Measurements from ENCODE around the gene LRP11.

Gene LRP11

DNA sequence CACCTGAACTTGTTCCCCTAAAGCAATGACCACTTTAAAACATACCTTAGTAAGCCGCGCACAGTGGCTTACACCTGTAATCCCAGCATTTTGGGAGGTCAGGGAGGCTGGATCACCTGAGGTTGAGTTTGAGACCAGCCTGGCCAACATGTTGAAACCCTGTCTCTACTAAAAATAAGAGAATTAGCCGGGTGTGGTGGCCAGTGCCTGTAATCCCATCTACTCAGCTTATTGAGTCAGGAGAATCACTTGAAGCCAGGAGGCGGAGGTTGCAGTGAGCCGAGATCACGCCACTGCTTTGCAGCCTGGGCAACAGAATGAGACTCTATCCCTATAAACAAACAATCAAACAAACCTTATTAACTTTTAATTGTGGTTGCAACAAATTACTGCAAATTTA lies 35.3 kb upstream of the LRP11 start:
- H3K4ac ChIP-seq (ENCODE audit: low read depth, low read length) = no peak overlapping the region
- WGBS (ENCODE audit: extremely low coverage, insufficient coverage, insufficient read length) = no CpG with 5 or more reads among the region's 6 CpGs
- H3K79me2 ChIP-seq (ENCODE audit: control insufficient read depth, insufficient read depth, low read length, poor library complexity) = no peaks in the 10 kb centered on the region
- no peaks in the 10 kb centered on the region for H3K36me3 ChIP-seq (ENCODE audit: control insufficient read depth in 1 of 2, insufficient read depth in 2 of 2, low read length in 2 of 2)
- H3K79me1 ChIP-seq (ENCODE audit: low read length) = no peaks in the 10 kb centered on the region
- no peak overlapping the region for H2BK120ac ChIP-seq (ENCODE audit: insufficient read depth, low read length, poor library complexity)
- no peak overlapping the region for H2AK5ac ChIP-seq (ENCODE audit: low read length)
- H3K9me3 ChIP-seq (ENCODE audit: insufficient read depth, low read depth, low read length) = peaks cover 2% of the 10 kb centered on the region
- no peak overlapping the region for H3K4me2 ChIP-seq (ENCODE audit: low read length)
- no peaks in the 10 kb centered on the region for H3K27me3 ChIP-seq (ENCODE audit: insufficient read depth, low read length)
- no peak overlapping the region for H3K27ac ChIP-seq (ENCODE audit: low read depth, low read length)
- no peak overlapping the region for H2BK5ac ChIP-seq (ENCODE audit: low read depth, low read length, poor library complexity)
- no peaks in the 10 kb centered on the region for H3K4me1 ChIP-seq (ENCODE audit: control insufficient read depth in 1 of 2, insufficient read depth in 2 of 2, low read length in 2 of 2)
- no peak for DNase-seq
- no peak overlapping the region for H3K18ac ChIP-seq (ENCODE audit: low read length)
- no peak overlapping the region for H3K23ac ChIP-seq (ENCODE audit: low read length)
- H4K8ac ChIP-seq (ENCODE audit: low read depth, low read length) = no peak overlapping the region
- no peak overlapping the region for H4K12ac ChIP-seq (ENCODE audit: low read depth, low read length)
- H3K4me3 ChIP-seq (ENCODE audit: low read depth, low read length) = no peak overlapping the region
- H2BK12ac ChIP-seq (ENCODE audit: low read length) = no peak overlapping the region
- no peak overlapping the region for H3K14ac ChIP-seq (ENCODE audit: low read length)
- H3K9ac ChIP-seq (ENCODE audit: low read length) = no peak overlapping the region
- H4K91ac ChIP-seq (ENCODE audit: low read depth, low read length) = no peak overlapping the region
- no peak overlapping the region for H2AFZ ChIP-seq (ENCODE audit: insufficient read depth, low read length, poor library complexity)

DNA sequence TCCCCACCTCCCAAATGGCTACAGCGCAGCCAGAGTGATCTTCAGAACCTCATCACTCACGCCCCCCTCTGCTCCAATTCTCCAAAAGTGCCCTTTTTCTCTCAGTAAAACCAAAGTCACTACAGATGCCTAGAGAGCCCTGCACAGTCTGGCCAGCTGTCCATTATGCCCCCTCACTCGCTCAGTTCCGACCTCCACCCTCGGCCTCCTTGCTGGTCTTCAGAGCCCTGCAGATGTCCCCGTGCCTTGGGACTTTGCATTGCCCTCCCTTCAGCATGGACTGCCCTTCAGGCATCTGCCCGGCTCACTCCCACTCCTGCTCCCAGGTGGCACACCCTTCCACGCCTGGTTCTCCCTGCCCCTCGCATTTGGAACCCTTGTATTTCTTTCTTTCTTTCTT lies 34.8 kb upstream of the LRP11 start:
- no CpG with 5 or more reads among the region's 9 CpGs for WGBS (ENCODE audit: extremely low coverage, insufficient coverage, insufficient read length)
- peaks cover 2% of the 10 kb centered on the region for H3K9me3 ChIP-seq (ENCODE audit: insufficient read depth, low read depth, low read length)
- H3K14ac ChIP-seq (ENCODE audit: low read length) = no peak overlapping the region
- H3K4ac ChIP-seq (ENCODE audit: low read depth, low read length) = no peak overlapping the region
- H2BK12ac ChIP-seq (ENCODE audit: low read length) = no peak overlapping the region
- H3K4me2 ChIP-seq (ENCODE audit: low read length) = no peak overlapping the region
- H3K18ac ChIP-seq (ENCODE audit: low read length) = no peak overlapping the region
- H3K79me1 ChIP-seq (ENCODE audit: low read length) = no peaks in the 10 kb centered on the region
- H3K4me3 ChIP-seq (ENCODE audit: low read depth, low read length) = no peak overlapping the region
- H2BK5ac ChIP-seq (ENCODE audit: low read depth, low read length, poor library complexity) = no peak overlapping the region
- no peak overlapping the region for H2AFZ ChIP-seq (ENCODE audit: insufficient read depth, low read length, poor library complexity)
- no peaks in the 10 kb centered on the region for H3K36me3 ChIP-seq (ENCODE audit: control insufficient read depth in 1 of 2, insufficient read depth in 2 of 2, low read length in 2 of 2)
- no peak overlapping the region for H2BK120ac ChIP-seq (ENCODE audit: insufficient read depth, low read length, poor library complexity)
- H3K4me1 ChIP-seq (ENCODE audit: control insufficient read depth in 1 of 2, insufficient read depth in 2 of 2, low read length in 2 of 2) = no peaks in the 10 kb centered on the region
- no peak overlapping the region for H3K23ac ChIP-seq (ENCODE audit: low read length)
- no peak overlapping the region for H4K12ac ChIP-seq (ENCODE audit: low read depth, low read length)
- H2AK5ac ChIP-seq (ENCODE audit: low read length) = no peak overlapping the region
- H3K27me3 ChIP-seq (ENCODE audit: insufficient read depth, low read length) = no peaks in the 10 kb centered on the region
- no peaks in the 10 kb centered on the region for H3K79me2 ChIP-seq (ENCODE audit: control insufficient read depth, insufficient read depth, low read length, poor library complexity)
- no peak overlapping the region for H4K8ac ChIP-seq (ENCODE audit: low read depth, low read length)
- H4K91ac ChIP-seq (ENCODE audit: low read depth, low read length) = no peak overlapping the region
- no peak overlapping the region for H3K9ac ChIP-seq (ENCODE audit: low read length)
- DNase-seq = no peak
- no peak overlapping the region for H3K27ac ChIP-seq (ENCODE audit: low read depth, low read length)

DNA sequence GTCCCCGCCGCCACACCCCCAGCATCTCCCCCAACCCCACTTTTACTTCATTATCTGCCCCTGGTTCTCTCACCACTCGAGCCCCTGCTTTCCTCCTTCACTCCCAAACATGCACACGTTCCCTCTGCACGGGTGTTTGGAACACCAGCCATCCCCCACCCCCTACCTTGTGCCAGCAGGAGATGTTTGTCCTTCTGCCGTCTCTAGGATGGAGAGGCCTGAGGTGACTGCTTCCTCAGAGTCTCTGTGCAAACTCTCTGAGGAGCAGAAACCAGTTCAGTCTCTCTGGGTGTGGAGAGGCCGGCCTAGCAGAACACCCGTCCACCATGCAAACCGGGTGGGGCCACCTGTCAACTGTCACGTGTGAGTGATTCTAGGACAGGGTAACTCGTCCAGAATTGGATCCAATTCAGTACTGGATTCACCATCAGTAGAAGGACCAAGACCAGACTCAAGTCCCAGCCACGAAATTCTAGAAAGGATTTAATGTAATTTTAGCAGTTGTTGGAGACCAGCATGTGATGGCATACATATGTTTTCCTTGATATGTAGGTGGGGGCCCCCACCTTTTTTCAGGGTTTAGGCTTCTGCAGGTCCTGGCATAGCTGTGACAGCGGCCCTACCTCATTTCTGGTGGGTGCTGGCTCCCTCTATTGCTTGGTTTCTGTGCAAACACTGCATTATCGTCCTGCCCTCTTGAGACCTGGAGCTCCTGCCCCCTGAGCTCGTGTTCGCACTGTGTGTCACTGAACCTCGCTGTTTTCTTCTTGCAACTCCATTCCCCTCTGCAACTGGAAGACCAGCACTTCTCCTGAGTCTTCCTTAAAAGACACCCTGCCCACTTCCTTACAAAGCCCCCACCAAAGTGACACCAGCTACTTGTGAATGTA lies 33.9 kb upstream of the LRP11 start, which contains the start of gene RAET1E:
Gene RAET1E (minus strand): TSS at position 259 of the 890 bp plus-strand sequence. CDS start 7,212 bp downstream, outside the sequence.
- Histone ChIP-seq H4K8ac (ENCODE audit: low read depth, low read length) (no peak within 1 kb of the TSS), H3K4me1 (ENCODE audit: control insufficient read depth in 1 of 2, insufficient read depth in 2 of 2, low read length in 2 of 2) (no peaks in the 10 kb centered on the region), H3K9ac (ENCODE audit: low read length) (no peak within 1 kb of the TSS), H2AFZ (ENCODE audit: insufficient read depth, low read length, poor library complexity) (no peak within 1 kb of the TSS), H3K23ac (ENCODE audit: low read length) (no peak within 1 kb of the TSS), H3K14ac (ENCODE audit: low read length) (no peak within 1 kb of the TSS), H3K36me3 (ENCODE audit: control insufficient read depth in 1 of 2, insufficient read depth in 2 of 2, low read length in 2 of 2) (no peaks in the 10 kb centered on the region), H3K4me3 (ENCODE audit: low read depth, low read length) (no peak within 1 kb of the TSS), H3K27ac (ENCODE audit: low read depth, low read length) (no peak within 1 kb of the TSS), H4K12ac (ENCODE audit: low read depth, low read length) (no peak within 1 kb of the TSS), H3K4me2 (ENCODE audit: low read length) (no peak within 1 kb of the TSS), H3K27me3 (ENCODE audit: insufficient read depth, low read length) (no peaks in the 10 kb centered on the region), H3K79me2 (ENCODE audit: control insufficient read depth, insufficient read depth, low read length, poor library complexity) (no peaks in the 10 kb centered on the region), H3K4ac (ENCODE audit: low read depth, low read length) (no peak within 1 kb of the TSS), H2AK5ac (ENCODE audit: low read length) (no peak within 1 kb of the TSS), H3K18ac (ENCODE audit: low read length) (no peak within 1 kb of the TSS), H4K91ac (ENCODE audit: low read depth, low read length) (no peak within 1 kb of the TSS), H2BK12ac (ENCODE audit: low read length) (no peak within 1 kb of the TSS), H2BK120ac (ENCODE audit: insufficient read depth, low read length, poor library complexity) (no peak within 1 kb of the TSS), H2BK5ac (ENCODE audit: low read depth, low read length, poor library complexity) (no peak within 1 kb of the TSS), H3K9me3 (ENCODE audit: insufficient read depth, low read depth, low read length) (peaks cover 2% of the 10 kb centered on the region), H3K79me1 (ENCODE audit: low read length) (no peaks in the 10 kb centered on the region)
- no CpG with 5 or more reads among the region's 17 CpGs for WGBS (ENCODE audit: extremely low coverage, insufficient coverage, insufficient read length)
- no peak for DNase-seq

DNA sequence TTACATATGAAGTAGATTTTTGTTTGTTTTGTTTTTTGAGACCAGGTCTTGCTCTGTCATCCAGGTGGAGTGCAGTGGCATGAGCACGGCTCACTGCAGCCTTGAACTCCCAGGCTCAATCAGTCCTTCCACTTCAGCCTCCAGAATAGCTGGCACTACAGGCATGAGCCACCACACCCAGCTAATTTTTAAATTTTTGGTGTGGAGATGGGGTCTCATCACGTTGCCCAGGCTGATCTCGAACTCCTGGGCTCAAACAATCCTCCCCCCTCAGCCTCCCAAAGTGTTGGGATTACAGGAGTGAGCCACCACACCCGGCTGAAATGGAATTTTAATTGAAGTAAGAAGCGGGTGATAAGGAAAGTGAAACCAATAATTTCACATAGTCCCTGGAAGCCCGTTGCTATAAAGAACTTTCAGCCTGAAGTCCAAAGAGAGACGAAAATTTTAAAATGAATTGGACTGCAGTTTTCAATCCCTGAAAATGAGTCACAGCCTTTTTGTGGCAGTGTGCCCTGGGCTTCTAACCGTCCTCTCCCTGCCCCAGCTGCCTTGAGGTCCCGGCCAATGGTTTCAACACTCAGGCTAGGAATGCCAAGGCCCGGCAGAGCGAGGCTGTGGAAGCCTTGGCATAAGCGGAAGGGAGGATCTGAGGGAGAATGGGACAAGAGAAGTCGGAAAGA lies 33.0 kb upstream of the LRP11 start:
- Histone ChIP-seq H3K36me3 (ENCODE audit: control insufficient read depth in 1 of 2, insufficient read depth in 2 of 2, low read length in 2 of 2) (no peaks in the 10 kb centered on the region), H2BK12ac (ENCODE audit: low read length) (no peak overlapping the region), H3K27ac (ENCODE audit: low read depth, low read length) (no peak overlapping the region), H2AK5ac (ENCODE audit: low read length) (no peak overlapping the region), H3K79me1 (ENCODE audit: low read length) (no peaks in the 10 kb centered on the region), H3K4me1 (ENCODE audit: control insufficient read depth in 1 of 2, insufficient read depth in 2 of 2, low read length in 2 of 2) (no peaks in the 10 kb centered on the region), H3K18ac (ENCODE audit: low read length) (no peak overlapping the region), H3K14ac (ENCODE audit: low read length) (no peak overlapping the region), H4K91ac (ENCODE audit: low read depth, low read length) (no peak overlapping the region), H3K79me2 (ENCODE audit: control insufficient read depth, insufficient read depth, low read length, poor library complexity) (no peaks in the 10 kb centered on the region), H4K8ac (ENCODE audit: low read depth, low read length) (no peak overlapping the region), H3K27me3 (ENCODE audit: insufficient read depth, low read length) (no peaks in the 10 kb centered on the region), H3K23ac (ENCODE audit: low read length) (no peak overlapping the region), H4K12ac (ENCODE audit: low read depth, low read length) (no peak overlapping the region), H2BK5ac (ENCODE audit: low read depth, low read length, poor library complexity) (no peak overlapping the region), H3K9ac (ENCODE audit: low read length) (no peak overlapping the region), H2AFZ (ENCODE audit: insufficient read depth, low read length, poor library complexity) (no peak overlapping the region), H3K4me2 (ENCODE audit: low read length) (no peak overlapping the region), H3K4me3 (ENCODE audit: low read depth, low read length) (no peak overlapping the region), H3K4ac (ENCODE audit: low read depth, low read length) (no peak overlapping the region), H3K9me3 (ENCODE audit: insufficient read depth, low read depth, low read length) (peaks cover 2% of the 10 kb centered on the region), H2BK120ac (ENCODE audit: insufficient read depth, low read length, poor library complexity) (no peak overlapping the region)
- peak in 1 of 2 donors; percentile 22 for DNase-seq
- no CpG with 5 or more reads among the region's 13 CpGs for WGBS (ENCODE audit: extremely low coverage, insufficient coverage, insufficient read length)
